Esophagus muscularis mucosa (tissue), 4 donors: ENCODE data around the gene FAM13A. TPM values are rescaled to one million over a fixed set of nuclear protein-coding genes. Genes with fewer than 3 reads are reported as not detected.

Source experiments
- DNase-seq: peaks from one replicate; pipeline ENCODE4 v3.0.0-alpha.2; 2017; ENCODE audit errors: extremely low spot score
- H3K27ac ChIP-seq, 4 donors: fragments of 200-600 bp; sonication (generic); replicated peaks in 1 of 4; 1 replicate in 3 of 4; 2 replicates in 1 of 4; pipeline ENCODE4 v1.5.1; 2016 to 2019; ENCODE audit warnings: mild to moderate bottlenecking in 1 of 4
- H3K27me3 ChIP-seq, 4 donors: fragments of 200-600 bp; sonication (generic); one replicate each; pipeline versions ENCODE4 v1.5.1 to v1.6.0; 2016 to 2019
- H3K36me3 ChIP-seq, 4 donors: fragments of 200-600 bp; sonication (generic); one replicate each; pipeline ENCODE4 v1.5.1; 2016 to 2019
- H3K4me1 ChIP-seq, 4 donors: fragments of 200-600 bp; sonication (generic); one replicate each; pipeline ENCODE4 v1.5.1; 2016 to 2019
- H3K4me3 ChIP-seq, 4 donors: fragments of 200-600 bp; sonication (generic); 1 replicate in 2 of 4; 2 replicates in 2 of 4; pipeline ENCODE4 v1.5.1; 2016 to 2019; ENCODE audit warnings: mild to moderate bottlenecking in 4 of 4, moderate library complexity in 1 of 4
- H3K9me3 ChIP-seq, 4 donors: fragments of 200-600 bp; sonication (generic); 1 replicate in 3 of 4; 2 replicates in 1 of 4; pipeline ENCODE4 v1.5.1; 2016 to 2019
- CTCF ChIP-seq, 3 experiments: fragments of 200-600 bp in 2 of 3; fragments of 450-650 bp in 1 of 3; sonication (generic) in 2 of 3; IDR thresholded peaks; one replicate each; pipeline ENCODE4 v1.5.1; 2017 to 2019; ENCODE audit warnings: antibody characterized with exemption in 3 of 3, mild to moderate bottlenecking in 2 of 3, moderate library complexity in 1 of 3
- EP300 ChIP-seq: sonication (generic); formaldehyde crosslinking; IDR thresholded peaks from one replicate; pipeline ENCODE4 v1.6.1; 2017; ENCODE audit warnings: antibody characterized with exemption
- POLR2A ChIP-seq: fragments of 450-650 bp; IDR thresholded peaks from one replicate; pipeline ENCODE4 v1.6.1; 2017; ENCODE audit warnings: antibody characterized with exemption, moderate library complexity, mild to moderate bottlenecking, low read depth
- POLR2AphosphoS5 ChIP-seq, 2 donors: sonication (generic); formaldehyde crosslinking; IDR thresholded peaks; one replicate each; pipeline ENCODE4 v1.6.1; 2017; ENCODE audit warnings: antibody characterized with exemption in 2 of 2
- WGBS: methylation state at CpG from one replicate; pipeline ENCODE4 v1.1.5; 2018; 5-methylcytosine and 5-hydroxymethylcytosine counted together
- intact Hi-C: fragments of 100-400 bp; cut with DNase I; formaldehyde crosslinking; loops from one replicate; pipeline ENCODE4 v1.15.1; 2023
- total RNA-seq, 4 donors: library from RNA; depleted of rRNA; stranded (reverse); fragments of >200 nt; gene quantifications; one replicate each; pipeline versions ENCODE4 v1.1.0 to v1.2.1, GENCODE V29; 2016

Gene FAM13A
- total RNA-seq, 4 donors from 2014 or later, result 22.4 to 27.2 (median 26.0) TPM

- no peak for DNase-seq
- Histone ChIP-seq H3K27ac (peak overlapping the region; percentile 64 to 76 (median 72)), H3K27me3 (no peaks in the 10 kb centered on the region), H3K9me3 (no peaks in the 10 kb centered on the region), H3K4me3 (peak overlapping the region; percentile 46 to 63 (median 59)), H3K4me1 (peaks cover 7 to 33% (median 31%) of the 10 kb centered on the region in 4 donors), H3K36me3 (no peaks in the 10 kb centered on the region)
- WGBS, result 14% methylated on average over 2 of the region's 2 CpGs
- no peak for TF ChIP-seq POLR2AphosphoS5 (IDR thresholded peaks at IDR 0.05)
- TF ChIP-seq POLR2A, result no peak
- no peak for TF ChIP-seq CTCF (IDR thresholded peaks at IDR 0.05)
- no peak for TF ChIP-seq EP300
- intact Hi-C loops, result no loop called here
These were observed 563 bp downstream of the FAM13A start for GRCh38 chr4:89056292-89056952.

- H3K4me1 ChIP-seq, result peaks cover 7 to 33% (median 31%) of the 10 kb centered on the region in 4 donors
- WGBS, result 63% methylated on average over 1 of the region's 1 CpG
- intact Hi-C loops, result no loop called here
- no peak for TF ChIP-seq CTCF (IDR thresholded peaks at IDR 0.05)
- TF ChIP-seq POLR2A, result no peak
- no peak for TF ChIP-seq POLR2AphosphoS5 (IDR thresholded peaks at IDR 0.05)
- no peak for TF ChIP-seq EP300
- H3K27me3 ChIP-seq, result no peaks in the 10 kb centered on the region
- no peaks in the 10 kb centered on the region for H3K9me3 ChIP-seq
- no peaks in the 10 kb centered on the region for H3K36me3 ChIP-seq
- peak overlapping the region; percentile 46 to 63 (median 59) for H3K4me3 ChIP-seq
- no peak for DNase-seq
- H3K27ac ChIP-seq, result no peak overlapping the region
These were observed 1.6 kb downstream of the FAM13A start for GRCh38 chr4:89055157-89056080.

GRCh38 chr4:89054627-89055026 lies 2.4 kb downstream of the FAM13A start:
- Histone ChIP-seq H3K4me3 (peak overlapping the region in 1 of 4 donors; percentile 15), H3K36me3 (no peaks in the 10 kb centered on the region), H3K27me3 (no peaks in the 10 kb centered on the region), H3K4me1 (peaks cover 7 to 40% (median 34%) of the 10 kb centered on the region in 4 donors), H3K9me3 (no peaks in the 10 kb centered on the region), H3K27ac (no peak overlapping the region)
- intact Hi-C loops, result loop anchor here (1.0 kb wide), 1 partner anchor 57 kb away; the partner anchor contains the start of gene TIGD2
- WGBS, result 46% methylated on average over 1 of the region's 1 CpG
- TF ChIP-seq CTCF (IDR thresholded peaks at IDR 0.05), result no peak
- no peak for TF ChIP-seq POLR2A
- TF ChIP-seq POLR2AphosphoS5 (IDR thresholded peaks at IDR 0.05), result no peak
- TF ChIP-seq EP300, result no peak
- DNase-seq, result no peak

GRCh38 chr4:89049853-89050252 lies 7.1 kb downstream of the FAM13A start:
- Histone ChIP-seq H3K27ac (peak overlapping the region in 1 of 4 donors; percentile 31), H3K4me3 (no peak overlapping the region), H3K36me3 (no peaks in the 10 kb centered on the region), H3K4me1 (peaks cover 1 to 35% (median 26%) of the 10 kb centered on the region in 4 donors), H3K27me3 (no peaks in the 10 kb centered on the region), H3K9me3 (no peaks in the 10 kb centered on the region)
- TF ChIP-seq EP300 (no peak), CTCF (IDR thresholded peaks at IDR 0.05) (no peak), POLR2AphosphoS5 (IDR thresholded peaks at IDR 0.05) (no peak), POLR2A (no peak)
- intact Hi-C loops, result no loop called here
- no peak for DNase-seq
- 76% methylated on average over 2 of the region's 2 CpGs for WGBS
